ENCODE data around the gene ZBTB8A.
"Not testable (repeated sequence)": the region's sequence is repeated elsewhere in the genome, so short reads cannot be mapped to it uniquely, and the experiment has no call there.

The ZBTB8A gene

DNA sequence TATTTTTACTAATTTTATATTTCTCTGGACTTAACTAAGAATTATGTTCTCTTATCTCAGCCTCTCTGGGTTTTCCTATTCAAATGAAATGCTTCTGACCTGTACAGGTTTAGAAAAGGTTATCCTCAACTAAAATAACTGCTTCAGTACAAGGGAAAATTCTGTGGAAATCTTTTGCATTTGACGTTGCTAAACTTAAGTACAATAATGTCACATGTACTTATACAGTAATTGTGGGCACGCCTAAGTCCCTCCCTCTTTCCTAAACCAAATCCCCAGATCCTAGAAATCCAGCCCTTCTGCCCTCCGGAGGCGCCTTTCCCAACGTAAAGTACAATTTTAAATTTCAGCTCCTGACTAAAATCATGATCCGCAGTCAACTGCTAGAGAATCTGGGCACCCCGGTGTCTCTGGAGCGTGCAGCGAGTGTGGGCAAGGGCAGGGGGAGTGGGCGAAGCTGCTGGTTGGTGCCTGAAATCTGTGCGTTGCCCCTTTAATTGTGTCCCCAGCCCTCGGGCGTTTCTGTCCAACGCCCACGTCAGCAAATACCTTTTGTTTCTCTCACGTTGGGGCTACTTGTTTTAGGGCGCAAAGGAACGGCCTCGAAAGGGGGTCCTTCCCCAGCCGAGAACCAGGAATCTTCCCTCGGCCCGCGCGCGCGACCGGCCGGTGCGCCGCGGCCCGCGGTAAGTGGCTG, at the start of gene ZBTB8A:
ZBTB8A (plus strand) TSS at position 541 of the 697 bp plus-strand sequence. CDS start 53,505 bp downstream, outside the sequence.
- DNase-seq (ENCODE audit: low read depth in 2 of 2) = no peak

DNA sequence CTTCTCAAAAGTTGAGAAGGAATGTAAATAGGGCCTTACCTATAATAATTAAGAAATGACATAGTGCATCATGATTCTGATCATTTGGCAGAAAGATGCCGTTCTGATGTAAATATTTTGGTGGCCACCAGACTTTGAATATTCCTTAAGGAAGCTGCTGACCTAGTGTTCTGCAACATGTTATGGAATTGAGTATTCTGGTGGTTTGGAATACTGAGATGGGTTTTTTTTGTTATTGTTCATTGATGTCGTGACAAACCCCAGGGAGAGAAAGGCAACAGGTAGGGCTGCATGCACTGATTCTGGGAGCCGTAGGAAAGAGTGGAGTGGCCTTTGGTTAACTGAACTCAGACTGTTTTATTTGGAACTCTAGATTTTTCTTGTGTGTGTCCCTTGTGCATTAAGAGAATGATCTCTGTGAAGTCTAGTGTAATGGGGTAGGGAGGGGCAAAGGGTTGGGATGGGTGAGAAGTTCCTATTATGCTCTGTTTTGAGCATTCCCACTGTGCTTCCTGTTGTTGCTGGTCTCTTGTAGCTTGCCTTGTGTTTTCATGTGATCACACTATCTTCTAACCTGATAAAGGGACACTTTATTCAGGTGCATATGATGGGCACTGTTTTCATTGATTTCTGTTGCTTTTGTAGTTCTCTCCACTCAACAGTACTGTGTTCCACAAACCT, 49.3 kb upstream of the ZBTB8A start:
- no peak for DNase-seq (ENCODE audit: low read depth in 2 of 2)

DNA sequence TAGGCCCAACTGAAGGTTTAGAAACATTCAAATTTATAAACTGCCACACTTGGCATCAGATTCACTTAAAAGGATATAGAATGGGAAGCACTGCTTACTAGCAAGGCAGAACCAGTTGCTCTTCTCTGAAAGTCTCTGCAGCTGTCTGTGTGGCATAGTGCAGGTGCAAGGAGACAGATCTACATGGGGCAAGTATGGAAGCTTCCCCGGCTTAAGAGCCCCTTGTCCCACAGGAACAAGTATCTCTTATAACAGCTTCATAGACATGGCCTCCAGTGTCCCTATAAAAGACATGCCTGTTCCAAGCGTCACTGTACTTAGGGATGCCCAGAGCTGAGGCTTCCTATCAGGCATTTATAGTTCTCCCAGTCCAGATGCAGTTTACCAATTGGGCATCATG, 47.8 kb upstream of the ZBTB8A start:
- DNase-seq (ENCODE audit: low read depth in 2 of 2) = no peak

DNA sequence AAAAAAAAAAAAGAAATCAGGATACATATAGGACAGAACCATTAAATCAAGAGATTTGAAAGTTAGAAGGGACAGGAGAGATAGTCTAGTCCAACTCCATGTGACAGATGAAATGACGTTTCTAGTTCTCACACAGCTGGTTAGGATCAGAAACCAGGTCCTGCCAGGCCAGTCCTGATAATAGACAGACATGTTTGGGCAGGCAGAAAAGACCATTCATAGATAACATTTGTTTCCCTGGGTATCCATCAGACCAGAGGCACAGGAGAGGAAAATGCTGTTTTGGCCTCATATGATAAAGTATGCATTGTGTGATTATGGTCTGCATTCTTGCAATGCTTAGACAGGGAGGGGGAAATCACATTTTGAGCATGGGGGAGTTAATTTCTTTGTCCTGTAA, 45.0 kb upstream of the ZBTB8A start:
- DNase-seq (ENCODE audit: low read depth in 2 of 2) = no peak

DNA sequence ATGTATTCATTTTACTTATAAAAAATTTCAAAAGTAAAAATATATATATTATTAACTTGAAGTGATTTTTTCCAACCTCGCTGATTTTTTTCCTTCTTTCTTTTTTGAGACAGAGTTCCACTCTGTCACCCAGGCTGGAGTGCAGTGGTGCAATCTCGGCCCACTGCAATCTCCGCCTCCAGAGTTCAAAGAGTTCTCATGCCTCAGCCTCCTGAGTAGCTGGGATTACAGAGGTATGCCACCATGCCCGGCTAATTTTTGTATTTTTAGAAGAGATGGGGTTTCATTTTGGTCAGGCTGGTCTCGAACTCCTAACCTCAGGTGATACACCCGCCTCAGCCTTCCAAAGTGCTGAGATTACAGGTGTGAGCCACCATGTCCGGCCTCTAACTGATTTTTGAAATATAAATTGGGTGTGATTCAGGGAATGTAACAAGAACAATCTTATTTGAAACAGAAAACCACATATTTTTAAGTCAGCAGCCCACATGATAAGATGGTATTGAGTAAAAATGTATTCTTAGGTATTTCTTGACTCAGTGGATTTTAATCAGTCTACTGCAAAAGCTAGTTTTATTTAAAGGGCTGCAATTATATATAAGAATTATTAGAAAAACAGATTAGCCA, 44.4 kb upstream of the ZBTB8A start:
- no peak for DNase-seq (ENCODE audit: low read depth in 2 of 2)

DNA sequence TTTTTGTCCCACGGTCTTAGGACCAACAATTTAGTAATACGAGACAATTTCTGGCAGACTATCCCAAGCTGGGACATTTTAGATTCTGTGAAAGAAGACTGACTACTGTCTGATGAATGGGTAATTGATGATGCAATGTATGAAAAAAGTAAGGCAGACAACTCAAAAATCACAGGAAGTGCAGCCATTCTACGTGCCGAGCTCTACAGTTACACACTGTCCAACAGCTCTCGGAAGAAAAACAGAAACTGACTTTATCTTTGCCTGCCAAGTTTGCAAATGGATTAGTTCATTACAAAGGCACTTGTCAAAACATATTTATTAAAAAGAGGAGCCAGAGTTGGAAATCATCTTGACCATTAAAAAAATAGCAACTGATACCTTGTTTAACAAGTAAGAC, 43.1 kb upstream of the ZBTB8A start:
- DNase-seq (ENCODE audit: low read depth in 2 of 2) = no peak

DNA sequence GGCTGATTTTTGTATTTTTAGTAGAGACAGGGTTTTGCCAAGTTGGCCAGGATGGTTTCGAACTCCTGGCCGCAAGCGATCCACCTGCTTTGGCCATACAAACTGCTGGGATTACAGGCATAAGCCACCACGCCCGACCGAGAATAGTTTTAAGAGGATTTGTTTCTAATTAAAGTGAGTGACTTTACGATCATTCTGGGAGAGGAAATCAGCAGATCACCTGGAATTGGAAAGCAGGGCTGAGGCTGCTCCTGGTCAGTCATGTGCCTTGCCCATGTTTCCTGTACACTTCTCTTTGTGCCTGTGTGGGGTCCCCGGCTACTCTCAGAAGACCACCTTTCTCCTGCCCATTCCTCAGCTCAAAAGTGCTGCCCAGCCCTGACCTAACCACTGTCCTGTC, 40.5 kb upstream of the ZBTB8A start:
- no peak for DNase-seq (ENCODE audit: low read depth in 2 of 2)

DNA sequence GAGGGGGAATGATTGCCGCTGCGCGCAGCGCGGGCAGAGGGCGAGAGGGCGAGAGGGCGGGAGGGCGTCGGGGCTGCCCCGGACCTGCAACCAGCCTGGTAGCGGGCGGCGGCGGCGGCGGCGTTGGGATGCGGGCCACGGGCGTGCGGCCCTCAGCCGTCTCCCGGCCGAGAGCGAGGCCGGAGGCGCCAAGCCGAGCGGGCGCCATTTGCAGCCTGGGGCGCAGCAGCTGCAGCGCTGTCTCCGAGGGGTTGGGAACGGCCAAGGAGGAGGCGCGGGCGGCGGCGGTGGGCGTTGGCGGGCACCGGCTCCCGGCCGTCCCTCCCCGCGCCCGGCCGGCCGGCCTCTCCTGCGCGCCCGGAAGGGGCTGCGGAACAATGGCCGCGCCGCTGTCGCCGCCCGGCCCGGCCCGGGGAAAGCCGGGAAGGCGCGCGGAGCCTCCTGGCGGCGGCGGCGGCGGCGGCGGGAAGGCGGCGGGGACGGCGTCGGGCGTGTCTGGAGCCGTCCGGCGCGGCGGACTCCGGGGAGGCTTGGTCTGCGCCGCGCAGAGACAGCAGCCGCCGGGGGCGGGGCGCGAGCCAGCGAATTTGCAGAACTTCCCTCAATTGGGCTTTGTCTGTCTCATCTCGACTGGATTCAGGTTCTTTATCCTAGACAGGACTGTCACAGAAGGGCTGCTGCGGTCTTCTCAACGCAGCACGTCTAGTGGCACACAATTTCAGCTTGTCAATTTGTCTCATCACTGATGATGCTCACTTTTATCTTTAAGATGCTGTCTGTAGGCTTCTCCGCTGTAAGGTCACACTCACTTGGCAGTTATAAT, 38.6 kb upstream of the ZBTB8A start:
- no peak for DNase-seq (ENCODE audit: low read depth in 2 of 2)

DNA sequence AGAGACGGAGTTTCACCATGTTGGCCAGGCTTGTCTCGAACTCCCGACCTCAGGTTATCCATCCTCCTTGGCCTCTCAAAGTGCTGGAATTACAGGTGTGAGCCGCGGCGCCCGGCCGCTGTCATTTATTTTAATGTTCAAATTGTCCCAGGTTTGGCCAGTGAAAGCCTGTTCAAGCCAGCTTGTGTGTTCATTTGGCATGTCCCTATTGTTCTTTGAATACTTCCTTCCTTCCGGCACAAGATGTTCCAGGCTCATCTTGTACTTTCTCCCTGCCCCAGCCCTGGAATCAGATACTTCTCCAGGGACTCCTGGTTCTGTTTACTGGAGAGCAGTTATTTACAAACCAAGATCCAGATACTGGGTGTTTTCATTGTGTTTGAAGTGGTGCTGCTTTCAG, 37.4 kb upstream of the ZBTB8A start:
- DNase-seq (ENCODE audit: low read depth in 2 of 2) = no peak

DNA sequence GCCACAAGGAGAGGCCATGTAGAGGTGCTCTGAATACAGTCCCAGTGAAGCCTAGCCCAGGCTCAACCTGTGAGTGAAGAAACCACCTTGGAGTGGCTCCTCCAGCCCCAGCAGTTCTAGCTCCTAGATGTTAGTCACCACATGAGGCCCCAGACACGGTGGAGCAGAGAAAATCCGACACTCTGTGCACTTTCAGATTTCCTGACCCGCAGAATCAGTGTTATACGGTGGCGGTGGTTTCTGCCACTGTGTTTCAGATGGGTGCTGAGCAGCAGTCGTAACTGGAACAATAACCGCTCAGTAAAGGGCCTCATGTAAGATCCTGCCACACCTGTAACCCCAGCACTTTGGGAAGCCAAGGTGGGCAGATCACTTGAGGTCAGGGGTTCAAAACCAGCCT, 36.1 kb upstream of the ZBTB8A start:
- no peak for DNase-seq (ENCODE audit: low read depth in 2 of 2)

DNA sequence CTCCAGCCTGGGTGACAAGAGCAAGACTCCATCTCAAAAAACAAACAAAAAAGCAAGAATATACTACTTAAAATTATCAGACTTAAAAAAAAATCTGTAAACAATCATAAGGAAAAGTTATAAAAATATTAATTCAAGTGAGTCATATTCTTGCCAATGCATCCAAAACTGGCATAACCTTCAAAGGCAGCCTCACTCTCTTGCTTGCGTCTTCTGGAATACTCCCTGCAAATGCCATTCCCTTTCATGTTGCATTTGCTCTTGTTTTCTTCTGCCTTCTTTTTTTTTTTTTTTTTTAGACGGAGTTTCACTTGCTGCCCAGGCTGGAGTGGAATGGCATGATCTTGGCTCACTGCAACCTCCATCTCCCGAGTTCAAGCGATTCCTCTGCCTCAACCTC, 32.2 kb upstream of the ZBTB8A start:
- no peak for DNase-seq (ENCODE audit: low read depth in 2 of 2)

DNA sequence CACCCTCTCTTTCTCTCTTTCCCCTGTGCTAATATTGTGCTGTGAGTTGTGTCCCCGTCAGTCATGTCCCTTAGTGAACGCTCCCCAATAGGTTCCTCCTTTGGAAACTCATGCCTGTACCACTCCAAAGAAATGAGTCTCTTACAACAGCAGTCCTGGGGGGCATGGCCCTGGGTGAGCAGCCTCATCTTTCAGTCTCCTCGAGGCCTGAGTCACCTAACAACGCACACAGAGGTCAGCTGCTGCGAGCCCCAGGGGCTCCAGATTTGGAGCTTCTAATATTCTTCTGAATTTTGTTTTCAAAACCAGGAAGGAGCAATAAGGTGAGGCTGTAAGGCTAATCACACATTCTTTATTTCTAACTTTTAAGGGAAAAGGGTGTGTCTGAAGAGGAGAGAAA, 30.5 kb upstream of the ZBTB8A start:
- DNase-seq (ENCODE audit: low read depth in 2 of 2) = no peak

DNA sequence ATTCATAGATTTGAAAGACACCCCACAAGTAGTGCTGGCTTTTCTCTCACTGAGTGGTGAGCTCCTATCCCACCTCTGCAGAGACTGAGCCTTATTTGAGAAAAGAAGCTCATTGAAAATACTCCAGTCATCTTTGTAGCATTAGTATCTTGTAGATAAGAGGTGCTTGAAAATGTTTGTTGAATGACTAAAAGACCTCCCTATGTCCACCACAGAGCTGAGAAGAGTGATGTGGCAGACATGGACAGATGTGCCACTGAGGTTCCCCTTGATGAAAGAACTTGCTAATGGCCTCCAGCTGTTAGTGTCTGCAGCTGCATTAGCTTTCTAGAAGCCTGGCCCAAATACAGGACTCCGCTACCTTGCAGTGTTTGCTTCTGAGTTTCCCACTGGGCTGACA, 29.3 kb upstream of the ZBTB8A start:
- no peak for DNase-seq (ENCODE audit: low read depth in 2 of 2)

DNA sequence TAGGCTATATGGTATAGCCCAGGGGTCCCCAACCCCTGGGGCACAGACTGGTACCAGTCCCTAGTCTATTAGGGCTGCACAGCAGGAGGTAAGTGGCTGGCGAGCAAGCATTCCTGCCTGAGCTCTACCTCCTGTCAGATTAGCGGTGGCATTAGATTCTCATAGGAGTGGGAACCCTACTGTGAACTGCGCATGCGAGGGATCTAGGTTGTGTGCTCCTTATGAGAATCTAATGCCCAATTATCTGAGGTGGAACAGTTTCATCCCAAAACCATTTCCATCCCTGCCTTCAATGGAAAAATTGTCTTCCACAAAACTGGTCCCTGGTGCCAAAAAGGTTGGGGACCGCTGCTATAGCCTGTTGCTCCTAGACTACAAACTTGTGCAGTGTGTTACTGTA, 22.8 kb upstream of the ZBTB8A start:
- DNase-seq (ENCODE audit: low read depth in 2 of 2) = no peak

DNA sequence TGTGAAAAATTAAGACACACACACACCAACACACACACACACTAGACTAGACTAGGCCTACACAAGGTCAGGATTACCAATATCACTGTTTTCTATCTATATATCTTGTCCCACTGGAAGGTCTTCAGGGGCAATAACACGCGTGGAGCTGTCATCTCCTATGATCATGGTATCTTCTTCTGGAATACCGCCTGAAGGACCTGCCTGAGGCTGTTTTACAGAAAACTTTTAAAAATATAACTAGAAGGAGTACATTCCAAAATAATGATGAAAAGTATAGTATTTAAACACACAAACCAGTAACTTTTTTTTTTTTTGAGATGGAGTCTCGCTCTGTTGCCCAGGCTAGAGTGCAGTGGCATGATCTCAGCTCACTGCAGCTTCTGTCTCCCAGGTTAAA, 20.3 kb upstream of the ZBTB8A start:
- no peak for DNase-seq (ENCODE audit: low read depth in 2 of 2)

DNA sequence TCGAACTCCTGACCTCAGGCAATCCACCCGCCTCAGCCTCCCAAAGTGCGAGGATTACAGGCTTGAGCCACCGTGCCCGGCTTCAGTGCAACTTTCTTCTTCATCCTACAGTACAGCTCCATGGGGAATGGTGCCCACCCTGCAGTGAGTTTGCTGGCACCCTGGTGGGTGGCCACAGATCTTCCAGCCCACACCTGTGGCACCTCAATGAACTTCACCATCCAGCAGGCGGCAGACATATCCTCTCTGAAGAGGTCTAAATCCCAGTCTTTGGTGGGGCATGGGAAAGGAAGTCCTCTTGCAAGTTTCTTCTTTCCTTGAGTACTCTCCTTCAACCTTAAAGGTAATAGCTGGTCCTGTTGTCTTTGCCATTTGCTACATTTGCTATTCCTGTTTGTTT, 18.1 kb upstream of the ZBTB8A start:
- DNase-seq (ENCODE audit: low read depth in 2 of 2) = no peak

DNA sequence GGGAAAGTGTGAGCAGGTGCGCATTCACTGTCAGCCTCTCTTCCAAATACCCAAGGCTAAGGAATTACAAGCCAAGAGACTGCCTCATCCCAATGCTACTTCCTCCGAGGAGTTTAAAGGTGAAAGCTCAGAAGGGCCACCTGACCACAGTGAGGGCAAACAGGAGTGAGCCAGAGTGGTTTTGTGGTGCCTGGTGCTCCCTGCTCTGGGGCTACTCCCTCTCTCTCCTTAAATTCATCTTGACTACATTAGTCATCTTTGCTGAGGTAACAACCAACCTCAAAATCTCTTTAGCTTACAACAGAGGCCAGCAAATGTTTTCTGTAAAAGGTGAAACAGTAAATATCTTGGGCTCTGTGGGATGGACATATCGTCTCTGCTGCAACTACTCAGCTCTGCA, 14.2 kb upstream of the ZBTB8A start:
- DNase-seq (ENCODE audit: low read depth in 2 of 2) = no peak

DNA sequence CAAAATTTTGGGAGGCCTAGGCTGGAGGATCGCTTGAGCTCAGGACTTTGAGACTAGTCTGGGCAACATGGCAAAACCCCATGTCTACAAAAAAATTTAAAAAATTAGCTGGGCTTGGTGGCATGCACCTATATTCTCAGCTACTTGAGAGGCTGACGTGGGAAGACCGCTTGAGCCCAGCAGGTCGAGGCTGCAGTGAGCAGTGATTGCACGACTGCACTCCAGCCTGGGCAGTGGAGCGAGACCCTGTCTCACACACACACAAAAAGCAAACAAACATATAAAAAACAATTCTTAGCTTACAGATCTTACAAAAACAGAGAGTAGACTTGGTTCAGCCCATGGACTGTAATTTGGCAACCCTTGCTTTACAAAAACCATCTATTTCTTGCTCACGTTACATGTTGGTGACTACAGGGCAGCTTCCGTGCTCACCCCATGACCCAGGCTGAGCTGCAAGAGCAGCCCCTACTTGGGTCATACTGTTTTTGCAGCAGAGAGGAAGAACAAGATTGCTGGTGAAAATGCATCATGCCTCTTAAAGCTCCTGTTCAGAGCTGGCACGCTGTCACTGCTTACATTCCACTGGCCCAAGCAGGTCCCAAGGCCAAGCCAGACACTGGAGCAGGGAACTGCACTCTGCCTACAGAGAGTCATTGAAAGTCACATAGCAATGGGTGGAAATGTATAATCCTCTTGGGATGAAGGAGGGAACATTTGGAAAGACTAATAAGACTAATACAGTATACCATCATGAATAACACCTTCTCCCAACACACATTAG, 13.4 kb upstream of the ZBTB8A start:
- DNase-seq (ENCODE audit: low read depth in 2 of 2) = no peak

DNA sequence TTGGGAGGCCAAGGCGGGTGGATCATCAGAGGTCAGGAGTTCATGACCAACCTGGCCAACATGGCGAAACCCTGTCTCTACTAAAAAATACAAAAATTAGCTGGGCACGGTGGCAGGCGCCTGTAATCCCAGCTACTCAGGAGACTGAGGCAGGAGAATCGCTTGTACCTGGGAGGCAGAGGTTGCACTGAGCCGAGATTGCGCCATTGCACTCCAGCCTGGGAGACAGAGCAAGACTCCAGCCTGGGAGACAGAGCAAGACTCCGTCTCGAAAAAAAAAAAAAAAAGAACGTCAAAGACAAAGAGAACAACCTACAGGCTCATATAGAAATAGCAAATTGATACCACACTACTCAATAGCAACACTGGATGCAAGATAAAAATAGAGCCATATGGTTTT, 10.7 kb upstream of the ZBTB8A start:
- DNase-seq (ENCODE audit: low read depth in 2 of 2) = not testable (repeated sequence)

DNA sequence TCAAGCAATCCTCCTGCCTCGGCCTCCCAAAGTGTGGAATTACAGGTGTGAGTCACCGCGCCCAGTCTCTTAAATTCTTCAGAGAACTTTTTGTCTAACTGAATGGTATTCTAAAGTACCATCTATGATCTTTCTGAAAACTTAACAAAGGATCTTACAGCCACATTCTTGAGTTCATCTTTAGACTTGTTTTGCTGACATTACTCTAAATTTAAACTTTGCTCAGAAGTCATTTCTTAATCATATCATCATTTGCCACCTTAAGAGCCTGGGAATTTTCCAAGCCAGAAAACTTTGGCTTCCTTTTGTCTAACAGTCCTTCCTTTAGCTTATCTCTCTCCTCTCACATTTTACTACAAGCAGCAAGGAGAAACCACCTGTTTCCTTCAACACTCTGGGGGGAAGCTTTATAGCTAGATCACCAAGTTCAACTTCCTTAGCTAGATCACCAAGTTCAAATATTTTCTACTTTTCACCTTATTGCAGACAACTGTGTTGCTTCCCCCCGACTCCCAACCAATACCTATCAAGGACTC, 5.4 kb upstream of the ZBTB8A start:
- DNase-seq (ENCODE audit: low read depth in 2 of 2) = no peak

DNA sequence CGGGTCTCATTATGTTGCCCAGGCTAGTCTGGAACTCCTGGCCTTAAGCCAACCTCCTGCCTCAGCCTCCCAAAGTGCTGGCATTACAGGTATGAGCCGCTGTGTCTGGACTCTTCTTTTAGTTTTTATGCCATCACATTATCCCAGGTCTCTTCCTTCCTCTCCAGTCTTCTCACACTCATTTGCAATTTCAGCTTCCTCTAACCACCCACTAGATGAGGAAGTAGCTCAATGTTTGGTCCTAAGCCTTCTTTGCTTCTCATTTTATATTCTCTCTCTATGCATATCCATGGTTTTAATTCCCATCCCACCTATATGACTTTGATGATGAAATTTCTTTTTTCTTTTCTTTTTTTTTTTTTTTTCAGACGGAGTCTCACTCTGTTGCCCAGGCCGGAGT, 3.1 kb upstream of the ZBTB8A start:
- no peak for DNase-seq (ENCODE audit: low read depth in 2 of 2)

Data from stimulated activated CD8-positive, alpha-beta memory T cell treated with anti-CD3 and anti-CD28 coated beads, Interleukin-2, amount 100 ng/mL, for 1 hour (primary cell).